Measurements from ENCODE around the gene PRKG1.
"Not testable (repeated sequence)": the region's sequence is repeated elsewhere in the genome, so short reads cannot be mapped to it uniquely, and the experiment has no call there.

The PRKG1 gene

GRCh38 chr10:52128056-52128683 is 1053.9 kb downstream of the PRKG1 start:
- no peak for DNase-seq (ENCODE audit: low read depth)

DNA sequence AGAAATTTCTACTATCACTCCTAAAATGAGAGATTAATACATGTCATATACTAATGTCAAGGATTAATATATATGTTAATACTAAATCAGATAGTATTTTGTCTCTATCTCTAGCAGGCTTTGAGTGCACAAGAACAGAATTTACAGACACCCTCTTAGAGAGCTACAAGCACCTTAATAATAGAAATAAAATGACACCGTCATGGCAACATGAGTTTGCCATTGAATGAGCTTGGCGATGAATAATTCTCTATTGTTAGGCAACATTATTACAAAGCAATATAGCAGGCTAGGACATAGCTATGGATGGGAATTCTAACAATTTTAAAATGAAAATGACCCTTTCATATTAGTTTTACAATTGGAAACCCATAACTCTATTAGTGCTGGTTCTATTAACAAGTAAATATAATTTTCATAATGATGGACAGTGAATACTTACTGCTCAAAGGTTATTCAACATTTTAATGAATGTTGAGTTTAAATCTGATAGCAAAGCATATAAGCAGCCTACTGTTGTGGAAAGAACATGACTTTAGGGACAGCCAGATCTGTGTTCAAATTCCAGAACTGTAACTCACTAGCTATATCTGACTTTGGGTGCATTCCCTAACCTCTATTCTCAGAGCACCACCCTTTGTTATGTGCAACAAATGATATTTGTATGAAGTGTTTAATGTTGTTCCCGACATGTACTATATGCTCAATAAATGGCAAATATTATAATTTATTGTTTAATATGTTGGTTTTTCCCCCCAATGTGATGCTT is 1055.3 kb downstream of the PRKG1 start:
- DNase-seq (ENCODE audit: low read depth), result no peak

DNA sequence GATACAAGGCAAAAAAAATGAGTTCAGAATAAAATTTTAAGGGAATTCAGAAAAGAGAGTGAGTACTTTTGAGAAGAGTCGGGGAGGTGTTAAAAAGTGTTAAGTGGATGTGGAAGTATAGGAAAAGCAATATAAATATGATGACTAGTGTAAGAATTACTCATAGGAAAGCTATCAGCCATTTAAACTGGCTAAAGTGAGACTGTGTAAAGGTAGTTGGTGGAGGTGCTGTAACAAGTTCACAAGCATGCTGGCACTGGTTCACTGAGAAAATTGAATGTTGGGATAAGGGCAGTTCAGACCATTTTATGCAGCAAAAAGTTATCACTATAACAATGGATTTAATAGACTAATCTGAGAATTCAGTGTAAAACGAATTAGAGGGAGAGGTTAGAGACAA is 1060.8 kb downstream of the PRKG1 start:
- no peak for DNase-seq (ENCODE audit: low read depth)

- no peak for DNase-seq (ENCODE audit: low read depth)
These were observed 1062.6 kb downstream of the PRKG1 start for GRCh38 chr10:52136921-52137320.

DNA sequence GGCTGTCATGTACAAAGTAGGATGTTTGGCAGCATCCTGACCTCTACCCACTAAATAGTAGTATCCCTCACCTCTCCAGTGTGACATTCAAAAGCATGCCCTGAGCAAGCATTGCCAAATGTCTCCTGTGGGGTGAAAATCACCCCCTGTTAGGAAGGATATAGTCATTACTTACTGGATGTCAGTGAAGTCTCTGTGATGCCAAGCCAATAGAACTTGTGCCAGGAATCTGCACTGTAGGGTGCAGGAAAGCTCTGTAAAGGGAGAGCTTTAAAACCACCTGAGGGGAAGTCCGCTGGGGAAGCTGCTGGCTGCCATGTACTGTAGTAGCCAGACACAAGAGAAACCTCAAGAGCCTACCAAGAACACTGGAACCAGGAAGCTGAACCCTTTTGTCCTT is 1069.1 kb downstream of the PRKG1 start:
- no peak for DNase-seq (ENCODE audit: low read depth)

GRCh38 chr10:52145636-52146035 is 1071.3 kb downstream of the PRKG1 start:
- DNase-seq (ENCODE audit: low read depth), result no peak

- DNase-seq (ENCODE audit: low read depth), result no peak
These were observed 1072.5 kb downstream of the PRKG1 start for GRCh38 chr10:52146766-52147165.

GRCh38 chr10:52170776-52171175 is 1096.5 kb downstream of the PRKG1 start:
- no peak for DNase-seq (ENCODE audit: low read depth)

- no peak for DNase-seq (ENCODE audit: low read depth)
These were observed 1098.3 kb downstream of the PRKG1 start for GRCh38 chr10:52172581-52172980.

- no peak for DNase-seq (ENCODE audit: low read depth)
These were observed 1111.0 kb downstream of the PRKG1 start for GRCh38 chr10:52185256-52185655.

- no peak for DNase-seq (ENCODE audit: low read depth)
These were observed 1113.4 kb downstream of the PRKG1 start for GRCh38 chr10:52187521-52188258.

- DNase-seq (ENCODE audit: low read depth), result no peak
These were observed 1116.8 kb downstream of the PRKG1 start for GRCh38 chr10:52191049-52191448.

- no peak for DNase-seq (ENCODE audit: low read depth)
These were observed 1119.9 kb downstream of the PRKG1 start for GRCh38 chr10:52194191-52194590.

GRCh38 chr10:52194716-52195115 is 1120.4 kb downstream of the PRKG1 start:
- DNase-seq (ENCODE audit: low read depth), result no peak

DNA sequence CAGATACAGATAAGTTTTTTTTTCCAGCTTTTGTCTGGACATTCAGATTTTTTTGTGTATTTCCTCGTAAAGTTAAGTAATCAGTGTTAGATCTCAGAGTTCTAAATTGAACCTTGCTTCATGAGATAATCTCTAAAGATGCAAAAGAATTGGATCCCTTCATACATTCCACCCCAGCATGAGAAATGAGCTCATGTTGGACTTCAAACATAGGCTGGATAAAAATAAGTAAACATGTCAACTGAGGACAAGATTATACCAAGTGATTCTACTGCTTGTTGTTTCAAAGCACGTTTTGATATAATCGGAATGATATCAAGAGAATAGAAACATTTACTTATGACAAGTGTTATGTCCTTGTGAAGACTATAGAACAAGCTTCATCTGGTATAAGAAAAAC is 1122.8 kb downstream of the PRKG1 start:
- DNase-seq (ENCODE audit: low read depth), result no peak

DNA sequence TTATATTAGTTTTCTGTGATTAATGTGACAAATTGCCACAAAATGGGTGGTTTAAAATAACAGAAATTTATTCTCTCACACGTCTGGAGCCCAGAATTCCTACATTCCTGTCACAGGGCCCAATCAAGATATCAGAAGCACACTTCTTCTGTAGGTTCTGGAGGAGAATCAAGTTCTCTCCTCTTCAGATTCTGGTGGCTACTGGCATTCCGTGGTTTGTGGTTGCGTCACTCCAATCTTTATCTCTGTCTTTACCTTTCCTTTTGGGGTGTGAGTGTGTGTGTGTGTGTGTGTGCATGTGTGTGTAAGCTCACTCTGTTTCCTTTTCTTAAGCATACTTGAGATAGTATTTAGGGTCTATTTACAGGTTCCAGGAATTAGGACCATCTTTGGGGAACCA is 1124.3 kb downstream of the PRKG1 start:
- no peak for DNase-seq (ENCODE audit: low read depth)

DNA sequence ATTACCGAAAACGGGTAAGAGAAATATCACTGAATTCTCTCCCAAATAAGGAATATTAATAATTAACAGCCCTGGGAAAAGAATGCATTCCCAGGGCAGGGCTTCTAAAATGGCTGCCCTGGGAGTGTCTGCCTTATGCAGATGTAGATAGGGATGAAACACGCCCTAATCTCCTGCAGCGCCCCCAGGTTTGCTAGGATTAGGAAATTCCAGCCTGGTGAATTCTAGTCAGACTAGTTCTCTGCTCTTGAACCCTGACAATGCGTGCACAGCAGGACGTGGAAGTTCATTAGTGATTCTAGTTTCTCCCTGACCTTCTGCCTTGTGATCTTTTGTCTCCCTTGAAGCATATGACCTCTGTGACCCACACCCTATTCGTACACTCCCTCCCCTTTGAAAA is 1130.6 kb downstream of the PRKG1 start:
- DNase-seq (ENCODE audit: low read depth), result not testable (repeated sequence)

DNA sequence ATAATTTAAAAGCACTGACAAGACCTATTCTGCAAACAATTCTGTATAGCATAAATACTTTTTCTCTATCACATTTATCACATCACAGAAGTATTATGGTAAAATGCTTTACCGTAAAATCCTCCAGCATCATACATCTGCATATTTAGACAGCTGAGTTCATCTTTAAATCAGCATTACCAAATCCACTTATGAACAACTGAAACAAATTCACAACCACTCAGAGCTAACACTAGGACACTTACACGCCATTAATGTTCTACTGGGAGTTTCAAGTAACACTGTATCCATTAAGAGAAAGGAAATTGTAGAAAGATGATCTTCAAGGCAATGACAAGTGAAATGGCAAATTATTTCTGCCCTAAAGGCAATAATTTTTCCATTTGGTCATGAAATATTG is 1134.1 kb downstream of the PRKG1 start:
- no peak for DNase-seq (ENCODE audit: low read depth)

GRCh38 chr10:52210161-52210560 is 1135.9 kb downstream of the PRKG1 start:
- no peak for DNase-seq (ENCODE audit: low read depth)

GRCh38 chr10:52212062-52212461 is 1137.8 kb downstream of the PRKG1 start:
- DNase-seq (ENCODE audit: low read depth), result no peak

DNA sequence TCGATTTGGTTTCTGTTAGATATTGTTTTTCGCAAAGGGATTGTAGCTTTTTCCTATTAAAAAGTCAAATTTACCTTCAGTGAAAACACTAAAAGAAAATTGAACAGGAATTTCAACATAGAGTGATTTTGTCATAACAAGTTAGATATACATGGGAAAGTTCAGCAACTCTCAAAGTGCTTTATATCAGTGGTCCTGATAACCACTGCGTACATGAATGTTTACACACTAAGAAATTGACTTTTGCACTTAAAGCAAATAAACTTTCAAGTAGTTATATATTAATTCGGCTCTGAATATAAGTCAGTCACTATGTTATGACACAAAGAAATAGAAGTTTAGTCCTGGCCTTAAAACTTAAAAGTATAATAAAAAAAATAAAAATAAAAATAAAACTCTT is 1138.5 kb downstream of the PRKG1 start:
- no peak for DNase-seq (ENCODE audit: low read depth)

GRCh38 chr10:52213321-52213752 is 1139.0 kb downstream of the PRKG1 start:
- no peak for DNase-seq (ENCODE audit: low read depth)

DNA sequence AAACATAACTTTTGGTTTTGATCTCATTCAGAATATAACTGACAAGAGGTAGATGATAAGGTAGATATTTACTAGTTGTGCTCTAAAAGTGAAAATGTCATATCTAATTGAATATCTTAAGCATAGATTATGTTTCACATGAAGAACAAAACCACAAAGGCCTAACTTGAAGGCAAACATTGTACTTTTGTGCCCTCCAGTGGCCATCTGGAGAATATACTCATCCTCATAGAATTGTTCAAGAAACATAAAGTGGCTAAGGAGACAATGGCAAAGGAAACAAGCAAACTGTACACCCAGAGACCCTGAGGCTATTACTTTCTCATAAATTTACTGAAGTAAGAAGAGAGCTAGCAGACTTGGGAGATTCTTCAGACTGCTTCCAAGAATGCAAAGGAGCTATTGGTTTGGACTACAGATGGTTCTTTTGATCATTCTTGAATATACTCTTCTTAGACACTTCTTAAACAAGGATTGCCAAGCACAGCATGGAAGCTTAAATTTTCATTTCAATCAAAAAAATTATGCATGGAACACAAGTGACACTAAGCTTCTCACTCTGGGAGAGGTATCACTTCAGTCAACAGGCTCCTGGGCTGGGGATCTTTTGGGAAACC is 1141.6 kb downstream of the PRKG1 start:
- no peak for DNase-seq (ENCODE audit: low read depth)

Data from HS-27A (cell line).